ENCODE data around the gene PLXNA4. TPM values are rescaled to one million over a fixed set of nuclear protein-coding genes. Genes with fewer than 3 reads are reported as not detected.
A peak's percentile ranks its signal among the peaks of the same experiment; 100 is the strongest.

Gene PLXNA4
- total RNA-seq, 1 donor from 2014 or later = 5.2 TPM

DNA sequence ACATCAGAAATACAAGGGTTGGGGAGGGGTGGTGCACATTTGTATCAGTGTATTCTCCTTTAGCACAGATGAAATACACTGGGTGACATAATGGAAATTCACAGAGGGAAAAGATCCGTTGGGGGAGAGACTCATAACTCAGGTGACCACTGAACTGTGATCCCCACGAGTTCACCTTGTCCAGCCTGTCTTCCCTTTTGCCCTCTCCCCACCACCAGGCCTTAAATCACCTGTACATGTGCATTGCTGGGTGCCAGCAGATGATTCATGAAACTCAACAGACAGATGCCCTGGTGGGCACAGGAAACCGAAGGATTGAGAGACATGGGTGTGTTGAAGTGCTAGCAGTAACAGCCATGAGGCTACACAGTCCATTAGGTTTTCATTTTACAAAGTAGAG, 253.3 kb downstream of the PLXNA4 start:
- no peaks in the 10 kb centered on the region for H3K36me3 Mint-ChIP-seq
- no peaks in the 10 kb centered on the region for H3K9me3 Mint-ChIP-seq
- H3K27me3 Mint-ChIP-seq (ENCODE audit: low read depth) = peaks cover 90% of the 10 kb centered on the region

DNA sequence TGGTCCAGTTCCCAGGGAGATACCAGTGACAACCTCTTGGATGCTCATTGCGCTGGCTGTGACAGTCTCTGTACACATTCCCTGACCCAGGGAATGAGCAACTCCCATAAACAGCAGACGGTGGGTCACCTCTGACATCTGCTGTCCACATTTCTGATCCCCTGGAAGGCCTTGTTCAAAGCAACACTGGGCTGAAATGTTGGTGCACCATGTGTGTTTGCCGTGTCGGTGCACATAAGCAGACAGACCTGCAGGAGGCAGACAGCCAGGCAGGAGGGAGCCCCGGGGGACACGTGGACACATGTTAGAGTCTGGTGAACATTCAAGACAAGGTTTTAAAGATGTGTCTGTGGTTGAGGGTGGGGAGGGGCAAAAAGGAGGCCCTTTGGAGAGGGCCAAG, 254.9 kb downstream of the PLXNA4 start:
- H3K4me3 Mint-ChIP-seq = no peak overlapping the region
- TF ChIP-seq, protein P1, sequence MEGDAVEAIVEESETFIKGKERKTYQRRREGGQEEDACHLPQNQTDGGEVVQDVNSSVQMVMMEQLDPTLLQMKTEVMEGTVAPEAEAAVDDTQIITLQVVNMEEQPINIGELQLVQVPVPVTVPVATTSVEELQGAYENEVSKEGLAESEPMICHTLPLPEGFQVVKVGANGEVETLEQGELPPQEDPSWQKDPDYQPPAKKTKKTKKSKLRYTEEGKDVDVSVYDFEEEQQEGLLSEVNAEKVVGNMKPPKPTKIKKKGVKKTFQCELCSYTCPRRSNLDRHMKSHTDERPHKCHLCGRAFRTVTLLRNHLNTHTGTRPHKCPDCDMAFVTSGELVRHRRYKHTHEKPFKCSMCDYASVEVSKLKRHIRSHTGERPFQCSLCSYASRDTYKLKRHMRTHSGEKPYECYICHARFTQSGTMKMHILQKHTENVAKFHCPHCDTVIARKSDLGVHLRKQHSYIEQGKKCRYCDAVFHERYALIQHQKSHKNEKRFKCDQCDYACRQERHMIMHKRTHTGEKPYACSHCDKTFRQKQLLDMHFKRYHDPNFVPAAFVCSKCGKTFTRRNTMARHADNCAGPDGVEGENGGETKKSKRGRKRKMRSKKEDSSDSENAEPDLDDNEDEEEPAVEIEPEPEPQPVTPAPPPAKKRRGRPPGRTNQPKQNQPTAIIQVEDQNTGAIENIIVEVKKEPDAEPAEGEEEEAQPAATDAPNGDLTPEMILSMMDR (IDR thresholded peaks at IDR 0.05; ENCODE audit: unreplicated experiment) = no peak
- no peaks in the 10 kb centered on the region for H3K36me3 Mint-ChIP-seq
- no peak overlapping the region for H3K27ac Mint-ChIP-seq
- peaks cover 5% of the 10 kb centered on the region for H3K9me3 Mint-ChIP-seq
- H3K27me3 Mint-ChIP-seq (ENCODE audit: low read depth) = peaks cover 85% of the 10 kb centered on the region
- peaks cover 6% of the 10 kb centered on the region for H3K4me1 Mint-ChIP-seq
- no peak for DNase-seq (ENCODE audit: low spot score in 2 of 2, unreplicated experiment in 2 of 2)

More for the DNA sequence above, 253.3 kb downstream of the PLXNA4 start:
- TF ChIP-seq, protein P1 (IDR thresholded peaks at IDR 0.05; ENCODE audit: unreplicated experiment) = no peak
- no peak overlapping the region for H3K27ac Mint-ChIP-seq
- peaks cover 4% of the 10 kb centered on the region for H3K4me1 Mint-ChIP-seq
- no peak overlapping the region for H3K4me3 Mint-ChIP-seq
- DNase-seq (ENCODE audit: low spot score in 2 of 2, unreplicated experiment in 2 of 2) = no peak

DNA sequence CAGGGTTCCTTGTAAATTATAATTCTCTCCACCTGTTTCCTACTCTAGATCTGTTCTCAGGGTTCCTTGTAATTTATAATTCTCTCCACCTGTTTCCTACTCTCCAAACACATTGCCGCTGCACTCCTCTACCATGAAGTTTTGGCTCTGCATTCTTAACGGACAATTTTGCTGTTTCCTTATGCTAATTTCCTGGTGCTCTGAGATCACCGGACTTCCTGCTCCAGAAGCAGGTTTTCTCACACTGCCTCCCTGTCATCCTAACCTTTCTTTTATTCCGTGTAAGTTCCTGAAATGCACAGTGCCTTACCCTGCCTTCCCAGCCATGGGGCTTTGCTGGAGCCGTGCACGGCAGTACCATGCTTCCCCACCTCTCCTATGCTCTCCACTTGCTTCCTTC, 256.8 kb downstream of the PLXNA4 start:
- peaks cover 5% of the 10 kb centered on the region for H3K9me3 Mint-ChIP-seq
- no peak overlapping the region for H3K4me3 Mint-ChIP-seq
- no peaks in the 10 kb centered on the region for H3K36me3 Mint-ChIP-seq
- H3K4me1 Mint-ChIP-seq = peaks cover 6% of the 10 kb centered on the region
- no peak overlapping the region for H3K27ac Mint-ChIP-seq
- DNase-seq (ENCODE audit: low spot score in 2 of 2, unreplicated experiment in 2 of 2) = no peak
- peaks cover 84% of the 10 kb centered on the region for H3K27me3 Mint-ChIP-seq (ENCODE audit: low read depth)
- TF ChIP-seq, protein P1 (IDR thresholded peaks at IDR 0.05; ENCODE audit: unreplicated experiment) = no peak

DNA sequence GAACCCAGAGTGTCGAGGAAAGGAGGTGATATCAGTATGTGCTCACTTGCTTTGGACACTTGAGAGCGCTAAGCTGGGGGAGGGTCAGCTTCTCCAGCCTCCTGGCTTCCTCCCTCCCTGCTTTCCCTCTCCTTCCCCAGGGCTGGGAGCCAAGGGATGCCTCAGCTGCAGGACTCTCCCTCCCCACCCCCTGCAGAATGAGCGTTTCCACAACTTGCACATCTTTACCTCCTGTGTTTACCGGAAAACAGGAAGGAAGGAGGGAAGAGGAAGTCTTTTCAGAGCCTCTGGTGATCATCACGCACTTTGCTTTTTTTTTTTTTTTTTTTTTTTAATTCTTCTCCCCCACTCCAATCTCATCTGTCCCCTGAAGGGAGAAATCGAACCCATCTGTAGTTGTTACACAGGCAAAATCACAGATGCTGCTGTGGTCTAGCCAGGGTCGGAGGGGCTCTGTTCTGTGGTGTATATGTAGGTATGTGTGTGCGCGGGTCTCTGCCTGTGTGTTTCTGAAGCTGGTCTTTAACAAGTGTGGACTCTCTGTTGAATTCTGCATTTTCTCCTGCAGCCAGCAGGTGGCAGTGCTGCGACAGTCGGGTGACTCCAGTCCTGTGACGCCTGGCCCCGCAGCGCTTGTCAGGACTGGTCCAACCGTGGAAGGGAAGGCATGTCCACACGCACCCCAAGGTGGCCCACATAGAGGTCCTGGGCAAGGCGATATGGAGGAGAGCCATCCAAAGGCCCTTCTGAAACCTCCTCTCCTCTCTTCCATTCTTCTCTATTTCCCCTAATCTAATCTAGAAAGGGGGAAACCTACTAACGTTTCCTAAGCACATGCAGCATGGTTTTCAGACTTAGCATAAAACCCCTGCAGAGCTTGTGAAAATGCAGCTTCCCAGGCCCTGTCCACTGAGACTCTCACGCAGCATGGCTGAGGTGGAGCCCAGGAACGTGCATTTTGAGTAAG, 257.6 kb downstream of the PLXNA4 start:
- DNase-seq (ENCODE audit: low spot score in 2 of 2, unreplicated experiment in 2 of 2) = peak; percentile 75 to 88
- H3K4me3 Mint-ChIP-seq = peak overlapping the region; percentile 1

DNA sequence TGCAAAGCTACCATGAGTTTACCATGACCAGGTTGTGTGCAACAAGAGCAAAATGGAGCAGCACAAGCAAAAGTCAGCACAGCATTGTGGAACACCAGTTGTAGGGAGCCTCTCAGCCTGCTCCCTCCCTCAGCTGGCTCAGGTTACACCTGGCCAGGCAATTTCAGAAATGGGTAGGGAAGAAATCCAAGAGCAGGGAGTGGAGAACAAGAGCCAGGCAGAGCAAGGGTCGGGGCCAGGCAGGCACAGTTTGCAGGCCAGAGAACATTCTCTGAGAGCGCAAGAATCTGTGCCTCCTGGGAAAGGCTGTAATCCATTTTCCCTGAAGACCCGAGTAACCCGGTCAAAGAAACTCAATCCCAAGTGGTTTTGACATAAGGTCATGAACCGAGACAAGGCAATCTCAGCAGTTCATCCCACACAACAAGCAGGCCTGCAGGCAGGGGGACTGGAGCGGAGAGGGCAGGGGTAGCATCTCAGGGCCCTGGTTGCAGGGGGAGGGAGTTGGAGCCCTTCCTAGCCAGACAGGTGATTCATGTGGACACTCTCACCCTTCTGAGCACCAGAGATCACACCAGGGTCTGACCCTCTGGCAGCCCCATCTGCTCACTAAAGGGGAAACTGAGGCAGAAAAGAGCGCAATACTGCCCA, 258.4 kb downstream of the PLXNA4 start:
- no peak for DNase-seq (ENCODE audit: low spot score in 2 of 2, unreplicated experiment in 2 of 2)
- Mint-ChIP-seq H3K27ac (no peak overlapping the region), H3K4me3 (no peak overlapping the region), H3K36me3 (no peaks in the 10 kb centered on the region), H3K9me3 (peaks cover 5% of the 10 kb centered on the region), H3K4me1 (peaks cover 6% of the 10 kb centered on the region), H3K27me3 (ENCODE audit: low read depth) (peaks cover 82% of the 10 kb centered on the region)
- TF ChIP-seq, protein P1 (IDR thresholded peaks at IDR 0.05; ENCODE audit: unreplicated experiment) = no peak

More for the DNA sequence above, 257.6 kb downstream of the PLXNA4 start:
- Mint-ChIP-seq H3K36me3 (no peaks in the 10 kb centered on the region), H3K27me3 (ENCODE audit: low read depth) (peaks cover 82% of the 10 kb centered on the region), H3K4me1 (peaks cover 6% of the 10 kb centered on the region), H3K9me3 (peaks cover 5% of the 10 kb centered on the region), H3K27ac (no peak overlapping the region)
- TF ChIP-seq, protein P1 (IDR thresholded peaks at IDR 0.05; ENCODE audit: unreplicated experiment) = peak; percentile 93
